Measurements from ENCODE around the gene ATR. TPM values are rescaled to one million over a fixed set of nuclear protein-coding genes. Genes with fewer than 3 reads are reported as not detected.
"Not testable (repeated sequence)": the region's sequence is repeated elsewhere in the genome, so short reads cannot be mapped to it uniquely, and the experiment has no call there.

Gene ATR
- polyA plus RNA-seq, 1 experiment = 17.9 TPM

DNA sequence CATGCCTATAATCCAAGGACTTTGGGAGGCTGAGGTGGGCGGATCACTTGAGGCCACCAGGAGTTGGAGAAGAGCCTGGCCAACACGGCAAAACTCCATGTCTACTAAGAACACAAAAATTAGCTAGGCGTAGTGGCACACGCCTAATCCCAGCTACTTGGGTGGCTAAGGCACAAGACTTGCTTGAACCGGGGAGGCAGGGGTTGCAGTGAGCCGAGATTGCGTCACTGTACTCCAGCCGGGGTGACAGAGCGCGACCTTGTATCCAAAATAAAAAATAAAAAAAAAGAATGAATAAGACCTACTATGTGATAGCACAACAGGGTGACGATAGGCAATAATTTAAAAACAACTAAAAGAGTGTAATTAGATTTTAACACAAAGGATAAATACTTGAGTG lies 134.2 kb downstream of the ATR start:
- TF ChIP-seq, protein P1, sequence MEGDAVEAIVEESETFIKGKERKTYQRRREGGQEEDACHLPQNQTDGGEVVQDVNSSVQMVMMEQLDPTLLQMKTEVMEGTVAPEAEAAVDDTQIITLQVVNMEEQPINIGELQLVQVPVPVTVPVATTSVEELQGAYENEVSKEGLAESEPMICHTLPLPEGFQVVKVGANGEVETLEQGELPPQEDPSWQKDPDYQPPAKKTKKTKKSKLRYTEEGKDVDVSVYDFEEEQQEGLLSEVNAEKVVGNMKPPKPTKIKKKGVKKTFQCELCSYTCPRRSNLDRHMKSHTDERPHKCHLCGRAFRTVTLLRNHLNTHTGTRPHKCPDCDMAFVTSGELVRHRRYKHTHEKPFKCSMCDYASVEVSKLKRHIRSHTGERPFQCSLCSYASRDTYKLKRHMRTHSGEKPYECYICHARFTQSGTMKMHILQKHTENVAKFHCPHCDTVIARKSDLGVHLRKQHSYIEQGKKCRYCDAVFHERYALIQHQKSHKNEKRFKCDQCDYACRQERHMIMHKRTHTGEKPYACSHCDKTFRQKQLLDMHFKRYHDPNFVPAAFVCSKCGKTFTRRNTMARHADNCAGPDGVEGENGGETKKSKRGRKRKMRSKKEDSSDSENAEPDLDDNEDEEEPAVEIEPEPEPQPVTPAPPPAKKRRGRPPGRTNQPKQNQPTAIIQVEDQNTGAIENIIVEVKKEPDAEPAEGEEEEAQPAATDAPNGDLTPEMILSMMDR (IDR thresholded peaks at IDR 0.05; ENCODE audit: low read depth, low read length) = no peak
- ChIA-PET POLR2A (no interaction called here), CTCF (no interaction called here)
- Histone ChIP-seq H3K27ac (ENCODE audit: low read depth, low read length) (no peak overlapping the region), H3K9me3 (ENCODE audit: control insufficient read depth, insufficient read depth, low read length) (peaks cover 3% of the 10 kb centered on the region), H3K4me3 (ENCODE audit: low read depth, low read length) (no peak overlapping the region), H3K27me3 (ENCODE audit: control insufficient read depth, insufficient read depth, low read length) (no peaks in the 10 kb centered on the region)
- DNase-seq (ENCODE audit: low read depth, low spot score) = no peak

DNA sequence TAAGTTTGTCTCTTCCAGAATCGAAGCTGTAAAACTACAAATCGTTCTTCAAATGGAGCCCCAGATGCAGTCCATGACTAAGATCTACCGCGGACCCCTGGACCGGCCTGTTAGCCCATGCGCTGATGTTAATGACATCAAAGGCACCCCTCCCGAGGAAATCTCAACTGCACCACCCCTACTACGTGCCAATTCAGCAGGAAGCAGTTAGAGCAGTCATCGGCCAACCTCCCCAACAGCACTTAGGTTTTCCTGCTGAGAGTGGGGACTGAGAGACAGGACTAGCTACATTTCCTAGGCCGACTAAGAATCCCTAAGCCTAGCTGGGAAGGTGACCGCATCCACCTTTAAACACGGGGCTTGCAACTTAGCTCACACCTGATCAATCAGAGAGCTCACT lies 135.5 kb downstream of the ATR start:
- POLR2A ChIA-PET; DNase-seq (ENCODE audit: low read depth, low spot score); CTCF ChIA-PET; H3K9me3 ChIP-seq (ENCODE audit: control insufficient read depth, insufficient read depth, low read length); H3K4me3 ChIP-seq (ENCODE audit: low read depth, low read length); H3K27me3 ChIP-seq (ENCODE audit: control insufficient read depth, insufficient read depth, low read length); H3K27ac ChIP-seq (ENCODE audit: low read depth, low read length): not testable (repeated sequence)

DNA sequence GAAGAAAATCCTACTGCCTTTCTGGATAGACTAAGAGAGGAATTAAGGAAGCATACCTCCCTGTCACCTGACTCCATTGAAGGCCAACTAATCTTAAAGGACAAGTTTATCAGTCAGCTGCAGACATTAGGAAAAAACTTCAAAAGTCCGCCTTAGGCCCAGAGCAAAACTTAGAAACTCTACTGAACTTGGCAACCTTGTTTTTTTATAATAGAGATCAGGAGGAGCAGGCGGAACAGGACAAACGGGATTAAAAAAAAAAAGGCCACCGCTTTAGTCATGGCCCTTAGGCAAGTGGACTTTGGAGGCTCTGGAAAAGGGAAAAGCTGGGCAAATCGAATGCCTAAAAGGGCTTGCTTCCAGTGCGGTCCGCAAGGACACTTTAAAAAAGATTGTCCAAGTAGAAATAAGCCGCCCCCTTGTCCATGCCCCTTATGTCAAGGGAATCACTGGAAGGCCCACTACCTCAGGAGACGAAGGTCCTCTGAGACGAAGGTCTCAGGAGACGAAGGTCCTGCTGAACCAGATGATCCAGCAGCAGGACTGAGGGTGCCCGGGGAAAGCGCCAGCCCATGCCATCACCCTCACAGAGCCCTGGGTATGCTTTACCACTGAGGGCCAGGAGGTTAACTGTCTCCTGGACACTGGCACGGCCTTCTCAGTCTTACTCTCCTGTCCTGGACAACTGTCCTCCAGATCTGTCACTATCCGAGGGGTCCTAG lies 138.9 kb downstream of the ATR start:
- H3K27ac ChIP-seq (ENCODE audit: low read depth, low read length); H3K27me3 ChIP-seq (ENCODE audit: control insufficient read depth, insufficient read depth, low read length); H3K9me3 ChIP-seq (ENCODE audit: control insufficient read depth, insufficient read depth, low read length); CTCF ChIA-PET; H3K4me3 ChIP-seq (ENCODE audit: low read depth, low read length); DNase-seq (ENCODE audit: low read depth, low spot score); POLR2A ChIA-PET: not testable (repeated sequence)

DNA sequence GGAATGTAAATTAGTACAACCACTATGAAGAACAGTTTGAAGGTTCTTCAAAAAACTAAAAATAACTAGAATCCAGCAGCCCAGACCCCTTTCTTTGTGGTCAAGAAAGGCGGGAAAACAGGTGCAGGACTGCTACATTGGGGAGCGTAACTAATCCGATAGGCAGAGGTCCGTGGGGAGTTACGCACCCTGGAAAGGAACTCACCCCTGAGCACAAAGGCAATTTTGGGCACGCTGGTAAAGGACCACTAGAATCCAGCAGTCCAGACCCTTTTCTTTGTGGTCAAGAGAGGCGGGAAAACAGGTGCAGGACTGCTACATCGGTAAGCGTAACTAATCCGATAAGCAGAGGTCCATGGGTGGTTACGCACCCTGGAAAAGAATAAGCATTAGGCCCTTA lies 140.4 kb downstream of the ATR start:
- H3K4me3 ChIP-seq (ENCODE audit: low read depth, low read length); CTCF ChIA-PET; POLR2A ChIA-PET; H3K9me3 ChIP-seq (ENCODE audit: control insufficient read depth, insufficient read depth, low read length); H3K27ac ChIP-seq (ENCODE audit: low read depth, low read length); DNase-seq (ENCODE audit: low read depth, low spot score); H3K27me3 ChIP-seq (ENCODE audit: control insufficient read depth, insufficient read depth, low read length): not testable (repeated sequence)

DNA sequence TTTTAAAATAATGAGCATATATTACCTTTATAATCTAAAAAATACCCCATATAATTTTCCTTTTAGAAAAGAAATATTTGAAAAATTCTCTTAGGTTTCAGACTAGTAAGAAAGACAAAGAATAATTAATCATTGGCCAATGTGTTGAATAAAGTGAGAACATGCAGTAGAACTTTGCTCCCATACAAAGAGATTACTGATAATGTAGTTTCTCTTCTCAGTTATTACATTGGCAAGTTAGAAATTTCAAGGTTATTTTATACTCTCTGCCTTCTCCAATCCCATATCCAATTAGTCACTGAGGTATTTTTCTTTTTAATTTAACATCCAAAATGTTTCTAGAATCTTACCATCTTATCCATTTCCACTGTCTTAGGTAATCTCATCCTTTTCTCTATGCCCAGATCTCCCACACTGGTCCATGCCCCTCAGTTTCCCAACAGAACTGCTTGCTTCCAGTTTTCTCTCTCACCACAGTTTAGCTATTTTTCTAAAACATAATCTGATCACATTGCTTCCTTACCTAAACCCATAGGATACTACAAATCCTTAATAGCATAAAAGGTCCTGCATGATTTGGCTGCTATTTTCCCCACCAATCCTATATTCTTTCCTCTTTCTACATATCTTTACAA lies 141.5 kb downstream of the ATR start:
- H3K4me3 ChIP-seq (ENCODE audit: low read depth, low read length) = no peak overlapping the region
- no peak for DNase-seq (ENCODE audit: low read depth, low spot score)
- TF ChIP-seq, protein P1 (IDR thresholded peaks at IDR 0.05; ENCODE audit: low read depth, low read length) = no peak
- no peaks in the 10 kb centered on the region for H3K27me3 ChIP-seq (ENCODE audit: control insufficient read depth, insufficient read depth, low read length)
- no peak overlapping the region for H3K27ac ChIP-seq (ENCODE audit: low read depth, low read length)
- ChIA-PET POLR2A (no interaction called here), CTCF (no interaction called here)
- no peaks in the 10 kb centered on the region for H3K9me3 ChIP-seq (ENCODE audit: control insufficient read depth, insufficient read depth, low read length)

DNA sequence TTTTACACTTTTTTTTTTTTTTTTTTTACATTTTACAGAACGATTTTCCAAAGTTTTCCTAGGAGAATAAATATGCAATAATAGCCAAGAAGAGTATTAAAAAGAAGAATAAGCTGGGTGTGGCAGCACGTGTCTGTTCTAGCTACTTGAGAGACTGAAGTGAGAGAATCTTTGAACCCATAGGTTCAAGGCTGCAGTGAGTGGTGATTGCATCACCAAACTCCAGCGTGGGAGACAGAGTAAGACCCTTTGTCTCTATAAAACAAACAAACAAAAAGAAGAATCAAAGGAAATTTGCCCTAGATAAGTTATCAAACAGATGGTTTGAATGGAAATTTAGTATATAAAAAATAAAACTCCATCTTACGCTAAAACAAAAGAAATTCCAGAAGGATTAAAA lies 144.0 kb downstream of the ATR start:
- TF ChIP-seq, protein P1 (IDR thresholded peaks at IDR 0.05; ENCODE audit: low read depth, low read length) = no peak
- DNase-seq (ENCODE audit: low read depth, low spot score) = no peak
- no peak overlapping the region for H3K27ac ChIP-seq (ENCODE audit: low read depth, low read length)
- ChIA-PET CTCF (no interaction called here), POLR2A (no interaction called here)
- no peaks in the 10 kb centered on the region for H3K27me3 ChIP-seq (ENCODE audit: control insufficient read depth, insufficient read depth, low read length)
- H3K4me3 ChIP-seq (ENCODE audit: low read depth, low read length) = no peak overlapping the region
- no peaks in the 10 kb centered on the region for H3K9me3 ChIP-seq (ENCODE audit: control insufficient read depth, insufficient read depth, low read length)
